ENCODE data around the gene CCNYL1.
"Not testable (repeated sequence)": the region's sequence is repeated elsewhere in the genome, so short reads cannot be mapped to it uniquely, and the experiment has no call there.

Gene CCNYL1

GRCh38 chr2:207710814-207711740 is at the start of gene CCNYL1:
CCNYL1 (plus strand) TSS chr2:207711640; CDS start chr2:207711897, 257 bp downstream.
- peak; percentile 96 to 97 for DNase-seq

GRCh38 chr2:207662203-207662602 is 49.2 kb upstream of the CCNYL1 start:
- peak in 1 of 2 experiments; percentile 11 for DNase-seq

GRCh38 chr2:207663870-207664545 is 47.4 kb upstream of the CCNYL1 start:
- DNase-seq = no peak

GRCh38 chr2:207670887-207671286 is 40.6 kb upstream of the CCNYL1 start:
- no peak for DNase-seq

GRCh38 chr2:207673431-207673830 is 38.0 kb upstream of the CCNYL1 start:
- no peak for DNase-seq

- no peak for DNase-seq
Measured at GRCh38 chr2:207674266-207674774, 37.1 kb upstream of the CCNYL1 start.

- DNase-seq = no peak
Measured at GRCh38 chr2:207674826-207675225, 36.6 kb upstream of the CCNYL1 start.

- DNase-seq = no peak
Measured at GRCh38 chr2:207676827-207677354, 34.5 kb upstream of the CCNYL1 start.

- no peak for DNase-seq
Measured at GRCh38 chr2:207681431-207681830, 30.0 kb upstream of the CCNYL1 start.

GRCh38 chr2:207682557-207682956 is 28.9 kb upstream of the CCNYL1 start:
- DNase-seq = no peak

GRCh38 chr2:207683438-207683837 is 28.0 kb upstream of the CCNYL1 start:
- DNase-seq = no peak

GRCh38 chr2:207683879-207684627 is 27.4 kb upstream of the CCNYL1 start:
- no peak for DNase-seq

- no peak for DNase-seq
Measured at GRCh38 chr2:207686812-207687211, 24.6 kb upstream of the CCNYL1 start.

- DNase-seq = no peak
Measured at GRCh38 chr2:207688597-207688996, 22.8 kb upstream of the CCNYL1 start.

- peak in 1 of 2 experiments; percentile 18 for DNase-seq
Measured at GRCh38 chr2:207690845-207691461, 20.5 kb upstream of the CCNYL1 start.

- DNase-seq = peak; percentile 47 to 58
Measured at GRCh38 chr2:207692206-207693065, 19.0 kb upstream of the CCNYL1 start.

GRCh38 chr2:207693641-207694249 is 17.7 kb upstream of the CCNYL1 start:
- DNase-seq = no peak

- no peak for DNase-seq
Measured at GRCh38 chr2:207694811-207695281, 16.6 kb upstream of the CCNYL1 start.

- no peak for DNase-seq
Measured at GRCh38 chr2:207695293-207695692, 16.1 kb upstream of the CCNYL1 start.

- not testable (repeated sequence) for DNase-seq
Measured at GRCh38 chr2:207696911-207697310, 14.5 kb upstream of the CCNYL1 start.

- DNase-seq = no peak
Measured at GRCh38 chr2:207697411-207697810, 14.0 kb upstream of the CCNYL1 start.
